Suprapubic skin (tissue), 4 donors: Measurements from ENCODE around the gene STING1.

Source experiments
- CTCF ChIP-seq, 2 donors: fragments of 200-600 bp in 1 of 2; fragments of 450-650 bp in 1 of 2; sonication (generic) in 1 of 2; IDR thresholded peaks; one replicate each; pipeline ENCODE4 v1.5.1; 2016 to 2019; ENCODE audit warnings: antibody characterized with exemption in 2 of 2, mild to moderate bottlenecking in 1 of 2, moderate library complexity in 1 of 2
- POLR2A ChIP-seq, 2 donors: fragments of 450-650 bp; IDR thresholded peaks; one replicate each; pipeline ENCODE4 v1.6.1; 2017; ENCODE audit warnings: antibody characterized with exemption in 2 of 2, mild to moderate bottlenecking in 2 of 2, moderate library complexity in 2 of 2
- POLR2AphosphoS5 ChIP-seq, 3 donors: sonication (generic); formaldehyde crosslinking; IDR thresholded peaks; one replicate each; pipeline ENCODE4 v1.6.1; 2017; ENCODE audit warnings: antibody characterized with exemption in 3 of 3

DNA sequence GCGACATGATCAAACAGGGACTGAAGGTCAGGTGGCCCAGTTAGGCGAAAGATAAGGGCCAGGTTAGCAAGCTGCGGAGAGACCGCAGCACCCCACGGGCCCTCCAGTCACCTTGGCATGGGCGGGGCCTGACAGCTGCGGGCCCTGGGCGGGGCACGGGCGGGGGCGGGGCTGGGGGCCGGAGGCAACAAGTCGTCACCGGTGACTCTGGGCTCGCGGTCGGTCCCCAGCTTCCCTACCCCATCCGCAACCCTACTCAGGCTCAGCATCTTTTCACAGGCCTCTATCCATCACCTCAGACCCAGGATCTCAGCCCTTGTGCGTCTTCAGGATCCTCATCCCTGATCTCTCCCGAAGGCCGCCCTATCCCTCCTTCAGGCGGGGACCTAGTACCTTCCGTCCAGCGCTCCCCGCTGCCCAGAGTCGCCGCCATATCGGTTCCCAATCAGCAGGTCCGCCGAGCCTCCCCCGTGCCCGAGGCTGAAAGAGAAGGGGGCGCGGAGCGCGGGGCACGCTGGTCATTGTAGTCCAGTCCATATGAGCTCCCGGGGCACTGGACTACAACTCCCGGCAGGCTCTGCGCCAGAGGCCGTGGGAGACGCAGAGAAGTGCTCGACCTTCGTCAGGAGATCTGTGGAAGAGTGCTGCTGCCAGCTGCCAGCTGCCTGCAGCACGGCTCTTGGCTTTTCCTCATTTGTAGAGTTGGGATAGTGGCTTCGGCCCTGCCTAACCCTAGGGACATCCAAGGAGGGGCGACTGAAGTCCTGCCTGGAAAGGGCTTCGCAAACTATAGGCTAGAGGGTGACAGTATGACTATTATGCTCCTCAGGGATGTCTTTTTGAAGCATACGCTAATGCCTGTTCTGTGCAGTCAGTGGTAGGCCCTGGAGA lies 43.3 kb downstream of the STING1 start, which contains the start of gene DNAJC18:
- no peak for TF ChIP-seq CTCF (IDR thresholded peaks at IDR 0.05)
- no peak for TF ChIP-seq POLR2AphosphoS5 (IDR thresholded peaks at IDR 0.05)
- no peak for TF ChIP-seq POLR2A (IDR thresholded peaks at IDR 0.05)
